Fibroblast of lung (primary cell): ENCODE data around the gene ANKRD44. TPM values are rescaled to one million over a fixed set of nuclear protein-coding genes. Genes with fewer than 3 reads are reported as not detected.
A peak's percentile ranks its signal among the peaks of the same experiment; 100 is the strongest.

ENCODE experiments used
- DNase-seq, 2 donors: peaks; one replicate each; pipeline versions ENCODE4 v3.0.0 to v3.0.0-alpha.2; 2010; ENCODE audit warnings: low read depth in 2 of 2
- H2AFZ ChIP-seq: 2 replicates; pipeline ENCODE4 v1.5.1; 2012; ENCODE audit warnings: low read length, control low read depth, inconsistent platforms
- H3K27ac ChIP-seq: 2 replicates; pipeline ENCODE4 v1.5.1; 2011; ENCODE audit warnings: low read length, control low read depth; ENCODE audit not compliant: insufficient read depth
- H3K27me3 ChIP-seq: 2 replicates; pipeline ENCODE4 v1.5.1; 2011; ENCODE audit warnings: mild to moderate bottlenecking, low read length; ENCODE audit not compliant: control insufficient read depth, insufficient read depth
- H3K36me3 ChIP-seq: 2 replicates; pipeline ENCODE4 v1.5.1; 2011; ENCODE audit warnings: low read length; ENCODE audit not compliant: control insufficient read depth, insufficient read depth
- H3K4me1 ChIP-seq: 2 replicates; pipeline ENCODE4 v1.5.1; 2011; ENCODE audit warnings: low read length; ENCODE audit not compliant: control insufficient read depth, insufficient read depth; ENCODE audit errors: extremely low read depth
- H3K4me2 ChIP-seq: 2 replicates; pipeline ENCODE4 v1.5.1; 2011; ENCODE audit warnings: low read length, control low read depth; ENCODE audit not compliant: insufficient read depth; ENCODE audit errors: extremely low read depth
- H3K4me3 ChIP-seq, 4 experiments: fragments of 200-600 bp in 1 of 4; sonication (generic) in 1 of 4; replicated peaks in 1 of 4; 2 replicates each; pipeline ENCODE4 v1.5.1; 2011 to 2016; ENCODE audit warnings: low read length in 4 of 4, low read depth in 3 of 4, mild to moderate bottlenecking in 3 of 4, control low read depth in 2 of 4, inconsistent platforms in 1 of 4, mixed read lengths in 1 of 4; ENCODE audit not compliant: insufficient read depth in 1 of 4; ENCODE audit errors: control extremely low read depth in 1 of 4
- H3K79me2 ChIP-seq: 2 replicates; pipeline ENCODE4 v1.5.1; 2012; ENCODE audit warnings: mild to moderate bottlenecking, low read length, inconsistent platforms; ENCODE audit not compliant: control insufficient read depth, insufficient read depth
- H3K9ac ChIP-seq: 2 replicates; pipeline ENCODE4 v1.5.1; 2011; ENCODE audit warnings: mild to moderate bottlenecking, low read length, control low read depth; ENCODE audit not compliant: insufficient read depth
- H3K9me3 ChIP-seq: 2 replicates; pipeline ENCODE4 v1.5.1; 2012; ENCODE audit warnings: low read depth, low read length; ENCODE audit not compliant: control insufficient read depth, insufficient read depth
- H4K20me1 ChIP-seq: 2 replicates; pipeline ENCODE4 v1.5.1; 2011; ENCODE audit warnings: low read length; ENCODE audit not compliant: control insufficient read depth, insufficient read depth; ENCODE audit errors: extremely low read depth
- EZH2 ChIP-seq: IDR thresholded peaks from 2 replicates; pipeline ENCODE4 v1.5.1; 2012; ENCODE audit warnings: low read length, control low read depth, mild to moderate bottlenecking; ENCODE audit errors: missing control alignments
- polyA plus RNA-seq, 2 donors: library from polyadenylated mRNA; depleted of rRNA in 1 of 2; stranded (reverse) in 1 of 2; unstranded in 1 of 2; fragments of >200 nt; gene quantifications; 2 replicates each; pipeline ENCODE4 v1.2.1, GENCODE V29; 2011 to 2012; ENCODE audit warnings: missing spikeins in 1 of 2
- total RNA-seq: library from RNA; depleted of rRNA; stranded (reverse); fragments of >200 nt; gene quantifications from 2 replicates; pipeline ENCODE4 v1.2.1, GENCODE V29; 2014
- TF ChIP-seq, protein P1 (sequence below), 2 donors: IDR thresholded peaks in 1 of 2; conservative IDR thresholded peaks in 1 of 2; 1 replicate in 1 of 2; 2 replicates in 1 of 2; pipeline ENCODE4 v1.5.1; 2011 to 2012; ENCODE audit warnings: low read length in 2 of 2, control low read depth in 1 of 2, inconsistent platforms in 1 of 2, low read depth in 1 of 2, mild to moderate bottlenecking in 1 of 2

Gene ANKRD44
- total and polyA plus RNA-seq, 2 donors (not counting 1 experiment from before 2014, with no cell fraction given): 7.6 to 9.7 TPM

- Histone ChIP-seq H3K27me3 (no peaks in the 10 kb centered on the region), H3K4me1 (peaks cover 13% of the 10 kb centered on the region), H3K36me3 (no peaks in the 10 kb centered on the region), H2AFZ (no peak overlapping the region), H3K9me3 (no peaks in the 10 kb centered on the region), H3K79me2 (no peaks in the 10 kb centered on the region), H3K9ac (no peak overlapping the region), H3K4me3 (no peak overlapping the region), H4K20me1 (no peaks in the 10 kb centered on the region), H3K4me2 (peak overlapping the region; percentile 61), H3K27ac (no peak overlapping the region)
- DNase-seq: no peak
- TF ChIP-seq EZH2: no peak
- TF ChIP-seq, protein P1, sequence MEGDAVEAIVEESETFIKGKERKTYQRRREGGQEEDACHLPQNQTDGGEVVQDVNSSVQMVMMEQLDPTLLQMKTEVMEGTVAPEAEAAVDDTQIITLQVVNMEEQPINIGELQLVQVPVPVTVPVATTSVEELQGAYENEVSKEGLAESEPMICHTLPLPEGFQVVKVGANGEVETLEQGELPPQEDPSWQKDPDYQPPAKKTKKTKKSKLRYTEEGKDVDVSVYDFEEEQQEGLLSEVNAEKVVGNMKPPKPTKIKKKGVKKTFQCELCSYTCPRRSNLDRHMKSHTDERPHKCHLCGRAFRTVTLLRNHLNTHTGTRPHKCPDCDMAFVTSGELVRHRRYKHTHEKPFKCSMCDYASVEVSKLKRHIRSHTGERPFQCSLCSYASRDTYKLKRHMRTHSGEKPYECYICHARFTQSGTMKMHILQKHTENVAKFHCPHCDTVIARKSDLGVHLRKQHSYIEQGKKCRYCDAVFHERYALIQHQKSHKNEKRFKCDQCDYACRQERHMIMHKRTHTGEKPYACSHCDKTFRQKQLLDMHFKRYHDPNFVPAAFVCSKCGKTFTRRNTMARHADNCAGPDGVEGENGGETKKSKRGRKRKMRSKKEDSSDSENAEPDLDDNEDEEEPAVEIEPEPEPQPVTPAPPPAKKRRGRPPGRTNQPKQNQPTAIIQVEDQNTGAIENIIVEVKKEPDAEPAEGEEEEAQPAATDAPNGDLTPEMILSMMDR (conservative IDR thresholded peaks at IDR 0.05 in 1 of 2, IDR thresholded peaks at IDR 0.05 in 1 of 2; ENCODE audit: low read depth in 1 of 2, low read length in 2 of 2): no peak
These were observed 152.6 kb downstream of the ANKRD44 start for GRCh38 chr2:197157879-197158537.

- H4K20me1 ChIP-seq: no peaks in the 10 kb centered on the region
- DNase-seq: no peak
- H3K27me3 ChIP-seq: no peaks in the 10 kb centered on the region
- H3K9ac ChIP-seq: no peak overlapping the region
- TF ChIP-seq, protein P1 (conservative IDR thresholded peaks at IDR 0.05 in 1 of 2, IDR thresholded peaks at IDR 0.05 in 1 of 2; ENCODE audit: low read depth in 1 of 2, low read length in 2 of 2): no peak
- no peak for TF ChIP-seq EZH2
- no peak overlapping the region for H3K27ac ChIP-seq
- no peaks in the 10 kb centered on the region for H3K79me2 ChIP-seq
- no peak overlapping the region for H3K4me2 ChIP-seq
- peaks cover 13% of the 10 kb centered on the region for H3K4me1 ChIP-seq
- no peaks in the 10 kb centered on the region for H3K9me3 ChIP-seq
- H3K4me3 ChIP-seq: no peak overlapping the region
- H3K36me3 ChIP-seq: no peaks in the 10 kb centered on the region
- H2AFZ ChIP-seq: no peak overlapping the region
These were observed 153.8 kb downstream of the ANKRD44 start for GRCh38 chr2:197156771-197157170.

- Histone ChIP-seq H3K9ac (no peak overlapping the region), H3K4me1 (no peaks in the 10 kb centered on the region), H3K27me3 (no peaks in the 10 kb centered on the region), H3K9me3 (no peaks in the 10 kb centered on the region), H4K20me1 (no peaks in the 10 kb centered on the region), H3K4me3 (no peak overlapping the region), H2AFZ (no peak overlapping the region), H3K27ac (no peak overlapping the region), H3K36me3 (no peaks in the 10 kb centered on the region), H3K79me2 (no peaks in the 10 kb centered on the region), H3K4me2 (no peak overlapping the region)
- TF ChIP-seq, protein P1 (conservative IDR thresholded peaks at IDR 0.05 in 1 of 2, IDR thresholded peaks at IDR 0.05 in 1 of 2; ENCODE audit: low read depth in 1 of 2, low read length in 2 of 2): peak in 1 of 2 donors; percentile 16
- no peak for TF ChIP-seq EZH2
- DNase-seq: peak; percentile 52 to 67
These were observed 157.9 kb downstream of the ANKRD44 start for GRCh38 chr2:197152451-197153228.
